T-helper 2 cell treated with Interferon-gamma antibody and Interleukin-4, amounts not matched to agents 5 μg/mL and 100 μg/mL, for 36 hours (primary cell): ENCODE measurements around the gene NAALADL1.

Source experiments
- DNase-seq: peaks from one replicate; pipeline ENCODE4 v3.0.0; 2021; ENCODE audit warnings: low spot score
- H3K27ac Mint-ChIP-seq: one replicate; pipeline ENCODE4 v1.8.0; 2021; ENCODE audit warnings: mild to moderate bottlenecking, mixed read lengths
- H3K27me3 Mint-ChIP-seq: one replicate; pipeline ENCODE4 v1.8.0; 2021; ENCODE audit warnings: low read depth, mixed read lengths
- H3K36me3 Mint-ChIP-seq: one replicate; pipeline ENCODE4 v1.8.0; 2021; ENCODE audit warnings: low read depth, mixed read lengths
- H3K4me1 Mint-ChIP-seq: one replicate; pipeline ENCODE4 v1.8.0; 2021; ENCODE audit warnings: low read depth, mixed read lengths
- H3K4me3 Mint-ChIP-seq: one replicate; pipeline ENCODE4 v1.8.0; 2022; ENCODE audit warnings: mild to moderate bottlenecking, moderate library complexity, mixed read lengths
- H3K9me3 Mint-ChIP-seq: one replicate; pipeline ENCODE4 v1.8.0; 2021; ENCODE audit warnings: mixed read lengths

Gene NAALADL1

DNA sequence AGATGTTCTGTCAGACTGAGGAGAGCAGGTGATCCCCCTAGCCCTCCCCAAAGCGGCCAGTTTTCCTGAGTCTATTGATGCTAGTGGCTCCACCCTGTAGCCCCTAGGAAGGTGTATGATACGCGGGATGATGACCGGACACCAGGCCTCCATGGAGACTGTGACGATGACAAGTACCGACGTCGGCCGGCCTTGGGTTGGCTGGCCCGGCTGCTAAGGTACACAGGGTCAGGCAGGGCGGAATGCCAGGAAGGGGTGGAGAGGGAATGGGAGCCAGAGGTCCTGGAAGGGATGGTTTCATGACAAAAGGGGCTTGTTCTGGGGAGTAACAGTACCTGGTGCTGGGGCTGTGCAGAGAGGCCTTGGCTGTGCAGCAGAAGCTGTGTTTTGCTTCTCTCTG lies 28.9 kb upstream of the NAALADL1 start:
- no peak for DNase-seq
- Mint-ChIP-seq H3K4me1 (peaks cover 16% of the 10 kb centered on the region), H3K4me3 (no peak overlapping the region), H3K27me3 (peaks cover 4% of the 10 kb centered on the region), H3K27ac (peak overlapping the region; percentile 17), H3K9me3 (no peaks in the 10 kb centered on the region), H3K36me3 (peaks cover 32% of the 10 kb centered on the region)

DNA sequence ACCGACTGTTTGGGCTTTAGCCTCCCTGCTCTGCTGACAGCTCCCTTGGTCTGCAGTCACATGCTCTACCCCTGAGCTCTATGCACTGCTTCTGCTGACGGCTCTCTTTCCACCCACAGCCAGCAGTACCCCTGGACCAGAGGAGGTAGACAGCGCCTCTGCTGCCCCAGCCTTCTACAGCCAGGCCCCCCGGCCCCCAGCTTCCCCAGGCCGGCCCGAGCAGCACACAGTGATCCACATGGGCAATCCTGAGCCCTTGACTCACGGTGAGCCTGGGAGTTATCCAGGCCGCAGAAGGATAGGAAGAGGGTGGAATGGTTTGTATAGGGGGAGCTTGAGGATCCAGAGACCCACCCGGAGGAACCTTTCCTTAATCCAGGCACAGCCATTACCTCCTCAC lies 28.5 kb upstream of the NAALADL1 start:
- Mint-ChIP-seq H3K9me3 (no peaks in the 10 kb centered on the region), H3K36me3 (peaks cover 35% of the 10 kb centered on the region), H3K4me1 (peaks cover 19% of the 10 kb centered on the region), H3K27me3 (peaks cover 4% of the 10 kb centered on the region), H3K27ac (no peak overlapping the region), H3K4me3 (no peak overlapping the region)
- no peak for DNase-seq

DNA sequence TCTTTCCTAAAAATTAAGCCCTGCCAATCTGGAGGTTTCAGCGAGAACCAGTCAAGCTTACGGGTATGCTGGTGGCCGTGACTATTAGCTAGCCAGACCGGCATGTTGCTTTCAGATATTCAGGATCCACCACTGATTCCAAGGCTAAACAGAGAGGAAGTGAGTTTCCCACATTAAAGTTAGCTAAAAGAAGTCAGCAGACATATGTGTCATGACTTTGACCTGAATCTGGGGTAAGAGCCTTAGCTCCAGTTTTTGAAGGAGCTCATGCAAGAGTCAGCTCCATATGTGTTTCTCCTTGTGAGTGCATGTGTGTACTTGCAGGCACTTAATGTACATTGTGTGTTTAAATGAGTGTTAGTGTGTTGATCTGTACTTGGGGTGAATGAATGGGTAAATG lies 27.1 kb upstream of the NAALADL1 start:
- DNase-seq = no peak
- Mint-ChIP-seq H3K27me3 (peaks cover 4% of the 10 kb centered on the region), H3K4me3 (peak overlapping the region; percentile 99), H3K36me3 (peaks cover 44% of the 10 kb centered on the region), H3K9me3 (no peaks in the 10 kb centered on the region), H3K4me1 (peaks cover 26% of the 10 kb centered on the region), H3K27ac (peak overlapping the region; percentile 99)

DNA sequence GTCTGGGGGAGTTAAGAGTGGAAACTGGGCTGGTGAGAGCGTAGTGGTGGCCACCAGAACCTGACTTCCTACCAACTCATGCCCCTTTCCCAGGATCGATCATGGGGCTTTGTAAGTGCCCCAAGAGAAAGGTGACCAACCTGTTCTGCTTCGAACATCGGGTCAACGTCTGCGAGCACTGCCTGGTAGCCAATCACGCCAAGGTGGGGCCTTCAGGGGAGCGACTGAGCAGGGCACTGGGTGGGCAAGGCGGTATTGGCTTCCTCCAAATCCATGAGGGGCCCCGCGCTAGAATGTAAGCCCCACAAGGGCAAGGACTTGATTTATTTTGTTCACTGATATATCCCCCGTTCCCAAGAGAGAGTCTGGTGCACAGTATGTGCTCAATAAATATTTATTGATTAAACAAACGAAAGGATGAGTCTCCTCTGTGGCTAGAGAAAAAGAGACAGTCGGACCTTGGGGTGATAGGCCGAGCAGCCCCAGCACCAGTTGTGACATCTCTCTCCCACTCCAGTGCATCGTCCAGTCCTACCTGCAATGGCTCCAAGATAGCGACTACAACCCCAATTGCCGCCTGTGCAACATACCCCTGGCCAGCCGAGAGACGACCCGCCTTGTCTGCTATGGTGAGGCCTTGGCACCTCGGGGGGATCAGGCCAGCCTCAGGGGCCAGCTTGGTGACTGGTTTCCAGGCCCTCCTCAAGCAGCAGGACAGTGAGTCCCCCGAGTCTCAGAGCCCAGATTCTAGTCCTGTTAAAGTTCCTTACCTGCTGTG lies 26.4 kb upstream of the NAALADL1 start:
- Mint-ChIP-seq H3K27me3 (peaks cover 4% of the 10 kb centered on the region), H3K27ac (peak overlapping the region; percentile 99), H3K9me3 (no peaks in the 10 kb centered on the region), H3K4me1 (peaks cover 26% of the 10 kb centered on the region), H3K4me3 (peak overlapping the region; percentile 99), H3K36me3 (peaks cover 48% of the 10 kb centered on the region)
- no peak for DNase-seq

DNA sequence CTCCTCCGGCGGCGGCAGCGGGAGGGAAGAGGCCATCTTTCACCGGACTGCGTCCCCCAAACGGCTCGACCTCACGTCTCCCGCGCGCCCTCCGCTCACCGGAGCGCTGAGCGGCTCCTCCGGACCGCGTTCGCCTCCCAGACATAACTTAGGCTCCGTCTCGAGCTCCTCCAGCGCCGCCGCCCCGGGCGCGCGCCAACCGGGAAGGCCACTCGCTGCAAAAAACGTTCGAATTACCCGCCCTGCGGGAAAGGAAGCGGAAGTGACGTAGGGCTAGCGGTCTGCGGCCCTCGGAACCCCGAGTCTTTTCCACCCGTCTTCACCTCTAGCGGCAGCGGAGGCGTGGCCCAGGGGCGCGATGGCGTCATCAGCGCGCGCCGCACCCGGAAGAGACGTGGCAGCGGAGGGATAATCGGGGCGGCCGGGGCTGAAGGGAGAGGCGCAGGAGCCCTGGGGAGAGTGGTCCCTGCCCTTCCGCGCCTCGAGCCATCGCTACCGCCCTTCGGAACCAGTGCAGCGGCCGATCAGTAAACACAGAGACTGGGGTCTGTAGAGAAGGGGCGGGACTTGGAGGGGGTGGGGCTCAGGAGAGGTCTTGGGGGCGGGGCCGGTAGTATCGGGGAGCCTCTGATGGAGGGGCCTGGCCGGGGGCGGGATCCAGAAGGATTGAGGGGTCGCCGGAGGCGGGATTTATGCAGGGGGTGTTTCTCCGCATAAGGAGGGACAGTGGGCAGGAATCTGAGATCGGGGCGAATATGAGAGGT lies 25.7 kb upstream of the NAALADL1 start, which contains the start of the genes CDCA5 and ZFPL1:
TSS of gene CDCA5 (minus strand) at position 207 of the 764 bp plus-strand sequence. CDS start at position 145, 62 bp downstream.
TSS of gene ZFPL1 (plus strand) at position 389 of the 764 bp plus-strand sequence. CDS start 477 bp downstream, outside the sequence.
- H3K4me1 Mint-ChIP-seq = peaks cover 28% of the 10 kb centered on the region
- H3K36me3 Mint-ChIP-seq = peaks cover 44% of the 10 kb centered on the region
- peak; percentile 97 for DNase-seq
- peak within 1 kb of the TSS; percentile 99 for H3K4me3 Mint-ChIP-seq
- H3K9me3 Mint-ChIP-seq = no peaks in the 10 kb centered on the region
- peaks cover 4% of the 10 kb centered on the region for H3K27me3 Mint-ChIP-seq
- H3K27ac Mint-ChIP-seq = peak within 1 kb of the TSS; percentile 99

DNA sequence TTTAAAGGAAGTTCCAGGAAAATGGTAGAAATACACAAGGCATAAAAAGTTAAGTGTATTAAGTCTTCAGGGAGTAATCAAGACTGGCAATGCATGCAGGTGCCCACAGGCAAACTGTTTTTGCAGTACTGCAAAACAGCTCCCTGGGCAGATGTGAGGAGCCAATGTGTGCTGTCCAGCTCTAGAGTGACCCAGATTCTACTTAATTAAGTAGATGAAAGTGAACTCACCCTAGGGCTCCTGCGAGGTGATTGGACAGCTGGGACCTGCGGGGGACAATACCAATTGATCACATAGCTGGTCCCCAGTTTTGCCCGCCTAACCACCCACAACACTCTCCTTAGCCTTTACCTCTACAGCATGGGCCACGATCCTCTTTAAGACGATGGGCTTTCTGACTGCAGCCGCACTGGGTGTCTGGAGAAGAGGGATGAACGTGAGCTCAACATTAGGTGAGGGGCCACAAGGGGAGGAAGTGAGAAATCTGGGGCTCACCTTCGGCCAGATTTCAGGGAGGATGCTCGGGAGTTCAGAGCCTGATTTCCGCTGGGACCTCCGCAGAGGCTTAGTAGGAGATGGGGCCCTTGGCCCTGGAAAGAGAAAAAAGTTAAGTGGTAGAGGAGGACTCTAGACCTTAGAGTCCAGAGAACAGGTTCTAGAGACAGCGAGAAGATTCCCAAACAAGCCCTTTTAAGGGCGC lies 24.9 kb upstream of the NAALADL1 start:
- H3K27ac Mint-ChIP-seq = peak overlapping the region; percentile 99
- H3K4me1 Mint-ChIP-seq = peaks cover 35% of the 10 kb centered on the region
- no peak for DNase-seq
- peaks cover 4% of the 10 kb centered on the region for H3K27me3 Mint-ChIP-seq
- H3K4me3 Mint-ChIP-seq = peak overlapping the region; percentile 99
- H3K36me3 Mint-ChIP-seq = peaks cover 44% of the 10 kb centered on the region
- H3K9me3 Mint-ChIP-seq = no peaks in the 10 kb centered on the region

DNA sequence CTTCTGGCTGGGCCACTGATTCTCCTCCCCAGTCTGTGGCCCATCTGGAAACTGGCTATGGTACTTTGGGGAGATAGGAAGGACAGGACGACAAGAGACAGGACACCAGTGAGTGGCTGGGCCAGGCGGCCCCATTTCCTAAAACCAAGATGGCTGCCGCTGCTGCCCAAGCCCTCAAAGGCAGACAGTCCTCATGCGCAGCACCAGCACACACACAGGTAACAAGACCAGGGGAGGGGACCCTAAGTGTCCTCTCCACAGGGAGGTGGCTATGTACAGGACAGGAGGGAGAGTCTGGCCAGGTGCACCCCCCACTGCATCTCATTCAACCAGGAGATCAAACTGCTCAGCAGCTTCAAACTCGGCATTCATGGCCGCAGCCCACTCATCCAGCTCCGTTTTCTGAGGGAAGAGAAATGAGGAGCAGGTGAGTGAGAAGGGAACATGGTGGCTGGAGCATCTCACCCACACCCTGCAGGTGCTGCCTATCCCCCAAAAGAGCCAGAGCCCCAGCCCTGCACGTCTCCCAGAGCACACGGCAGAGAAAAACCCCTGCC lies 20.5 kb upstream of the NAALADL1 start:
- peaks cover 3% of the 10 kb centered on the region for H3K27me3 Mint-ChIP-seq
- peak overlapping the region; percentile 83 for H3K27ac Mint-ChIP-seq
- peak overlapping the region; percentile 47 for H3K4me3 Mint-ChIP-seq
- peaks cover 28% of the 10 kb centered on the region for H3K4me1 Mint-ChIP-seq
- H3K36me3 Mint-ChIP-seq = peaks cover 58% of the 10 kb centered on the region
- no peaks in the 10 kb centered on the region for H3K9me3 Mint-ChIP-seq
- DNase-seq = no peak

DNA sequence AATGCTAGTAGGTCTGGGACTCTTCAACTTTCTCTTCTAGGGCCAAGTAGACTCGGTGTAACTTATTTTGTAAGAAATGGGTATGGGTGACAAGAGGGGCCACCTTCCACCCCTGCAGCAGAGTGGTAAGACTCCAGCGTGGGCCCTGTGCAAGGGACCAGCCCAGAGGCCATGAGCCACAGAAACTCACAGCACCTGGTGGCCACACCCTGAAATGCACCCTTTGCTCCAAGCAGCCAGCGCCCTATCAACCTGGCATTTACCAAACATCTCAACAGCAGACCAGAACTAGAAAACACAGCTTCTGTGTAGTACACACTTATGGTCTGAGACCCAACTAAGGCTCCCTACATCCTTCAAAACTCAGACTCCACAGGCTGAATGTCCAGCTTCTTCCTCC lies 19.8 kb upstream of the NAALADL1 start:
- Mint-ChIP-seq H3K27ac (peak overlapping the region; percentile 83), H3K27me3 (no peaks in the 10 kb centered on the region), H3K4me1 (peaks cover 28% of the 10 kb centered on the region), H3K9me3 (no peaks in the 10 kb centered on the region), H3K4me3 (peak overlapping the region; percentile 47), H3K36me3 (peaks cover 51% of the 10 kb centered on the region)
- DNase-seq = peak; percentile 47

DNA sequence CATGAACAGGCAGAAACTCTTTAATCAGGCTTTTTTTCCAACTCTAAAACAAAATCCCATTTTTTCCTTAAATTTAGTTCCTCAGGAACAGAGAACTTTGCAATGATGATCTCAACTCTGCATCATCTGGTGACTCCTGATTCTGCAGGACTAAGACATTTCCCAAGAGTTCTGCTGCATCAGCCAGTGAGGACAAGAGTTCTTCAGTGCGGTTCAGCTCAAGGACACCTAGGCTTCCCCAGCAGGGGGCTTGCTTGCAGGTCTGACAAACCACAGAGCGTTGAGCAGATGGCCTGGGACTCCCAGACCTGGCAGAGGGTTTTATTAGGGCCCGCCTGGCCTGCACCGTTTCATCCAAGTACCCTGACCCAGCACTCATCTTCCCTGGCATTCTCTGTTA lies 19.1 kb upstream of the NAALADL1 start:
- DNase-seq = no peak
- Mint-ChIP-seq H3K36me3 (peaks cover 45% of the 10 kb centered on the region), H3K4me1 (peaks cover 22% of the 10 kb centered on the region), H3K9me3 (no peaks in the 10 kb centered on the region), H3K27me3 (no peaks in the 10 kb centered on the region), H3K4me3 (no peak overlapping the region), H3K27ac (peak overlapping the region; percentile 10)

DNA sequence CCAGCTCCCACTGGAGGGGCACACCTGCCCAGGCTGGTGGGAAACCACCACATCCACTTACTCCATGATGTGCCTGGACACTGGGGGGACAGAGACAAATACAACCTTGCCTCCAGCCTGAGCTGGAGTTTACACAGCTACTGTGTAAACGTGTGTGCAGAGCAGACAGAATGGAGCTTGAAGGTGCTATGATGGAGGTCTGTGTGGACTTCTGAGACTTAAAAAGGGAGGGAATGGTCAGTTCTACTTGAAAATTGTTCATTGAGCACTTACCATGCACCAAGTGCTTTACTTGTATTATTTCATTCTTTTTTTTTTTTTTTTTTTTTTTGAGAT lies 14.2 kb upstream of the NAALADL1 start:
- no peaks in the 10 kb centered on the region for H3K27me3 Mint-ChIP-seq

DNA sequence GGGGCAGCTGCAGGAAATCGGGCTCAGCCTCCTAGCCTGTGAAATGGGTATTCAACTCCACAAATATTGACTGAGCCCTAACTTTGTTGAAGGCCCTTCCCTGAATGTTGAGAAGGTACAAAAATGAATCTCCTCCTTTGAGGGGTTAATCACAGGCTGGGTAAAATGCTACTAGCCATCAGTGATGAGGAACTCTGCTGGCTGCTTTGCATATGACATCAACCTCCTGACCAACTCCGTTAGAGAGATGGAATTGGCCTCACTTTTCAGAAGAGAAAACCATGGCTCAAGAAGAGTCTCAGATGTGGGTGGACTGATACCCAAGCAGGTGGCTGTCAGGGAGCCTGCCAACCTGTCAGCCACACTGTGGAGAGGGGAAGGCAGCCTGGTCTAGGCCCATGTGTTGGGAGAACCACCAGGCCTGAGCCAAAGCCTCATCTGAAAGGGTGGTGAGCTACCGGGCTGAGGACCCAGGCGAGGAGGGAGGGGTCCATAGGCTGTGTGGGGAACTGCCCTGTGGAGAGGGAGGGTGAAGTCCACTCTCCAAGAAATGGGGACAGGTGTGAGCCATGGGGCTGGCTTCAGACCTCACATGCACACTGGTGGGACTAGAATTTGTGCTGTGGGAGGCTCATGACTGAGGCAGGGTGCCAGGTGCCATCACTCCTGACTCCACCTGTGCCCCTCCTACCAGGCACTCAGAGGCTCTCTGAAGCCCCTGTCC lies 13.7 kb upstream of the NAALADL1 start:
- Mint-ChIP-seq H3K36me3 (peaks cover 12% of the 10 kb centered on the region), H3K27me3 (no peaks in the 10 kb centered on the region), H3K27ac (no peak overlapping the region), H3K4me3 (no peak overlapping the region), H3K4me1 (no peaks in the 10 kb centered on the region), H3K9me3 (no peaks in the 10 kb centered on the region)
- DNase-seq = no peak

More for the DNA sequence above, 14.2 kb upstream of the NAALADL1 start:
- Mint-ChIP-seq H3K4me1 (no peaks in the 10 kb centered on the region), H3K27ac (no peak overlapping the region), H3K4me3 (no peak overlapping the region), H3K9me3 (no peaks in the 10 kb centered on the region), H3K36me3 (peaks cover 17% of the 10 kb centered on the region)
- DNase-seq = no peak

DNA sequence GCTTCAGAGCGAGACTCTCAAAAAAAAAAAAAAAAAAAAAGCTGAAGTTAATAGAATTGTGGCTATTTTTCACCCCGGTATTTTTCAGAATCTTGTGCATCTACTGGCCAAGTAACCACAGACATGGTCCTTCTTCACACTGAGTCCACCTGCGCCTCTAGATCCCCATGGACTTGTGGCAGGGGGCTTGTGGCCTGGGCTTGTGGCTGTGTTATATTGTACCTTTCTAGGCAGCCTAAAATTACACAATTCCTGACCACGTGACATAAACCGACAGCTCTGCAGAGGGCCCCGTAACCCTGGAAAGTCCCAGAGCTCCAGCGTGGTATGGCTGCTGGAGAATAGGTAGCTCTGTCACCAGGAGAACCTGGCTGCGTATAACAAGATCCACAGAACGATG lies 10.9 kb upstream of the NAALADL1 start:
- Mint-ChIP-seq H3K4me3 (no peak overlapping the region), H3K4me1 (no peaks in the 10 kb centered on the region), H3K9me3 (no peaks in the 10 kb centered on the region), H3K27ac (no peak overlapping the region), H3K27me3 (no peaks in the 10 kb centered on the region), H3K36me3 (no peaks in the 10 kb centered on the region)
- no peak for DNase-seq

DNA sequence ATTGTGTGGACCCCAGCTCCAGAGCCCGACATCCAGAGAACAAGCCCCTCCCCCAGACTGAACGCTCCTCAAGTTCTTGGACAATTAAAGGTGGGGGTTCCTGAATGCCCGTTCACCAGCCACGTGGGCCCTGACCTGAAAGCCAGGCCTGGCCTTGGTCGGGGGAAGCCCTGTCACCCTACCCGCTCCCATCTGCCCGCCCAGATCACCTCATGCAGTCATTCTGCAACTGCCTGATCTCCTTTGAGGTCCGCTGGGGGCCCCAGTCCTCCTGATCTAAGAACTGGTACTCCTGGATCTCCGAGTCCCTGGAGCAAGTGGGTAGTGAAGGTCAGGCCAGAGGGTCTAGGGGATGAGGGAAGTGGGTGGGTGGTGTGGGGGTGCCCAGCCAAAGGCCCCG lies 9.1 kb upstream of the NAALADL1 start:
- Mint-ChIP-seq H3K36me3 (no peaks in the 10 kb centered on the region), H3K27ac (no peak overlapping the region), H3K4me1 (no peaks in the 10 kb centered on the region), H3K27me3 (no peaks in the 10 kb centered on the region), H3K4me3 (no peak overlapping the region), H3K9me3 (no peaks in the 10 kb centered on the region)
- DNase-seq = no peak
